ENCODE results near the gene RTP3. TPM values are rescaled to one million over a fixed set of nuclear protein-coding genes. Genes with fewer than 3 reads are reported as not detected.

Gene RTP3
- not detected in 2 replicates for total RNA-seq

DNA sequence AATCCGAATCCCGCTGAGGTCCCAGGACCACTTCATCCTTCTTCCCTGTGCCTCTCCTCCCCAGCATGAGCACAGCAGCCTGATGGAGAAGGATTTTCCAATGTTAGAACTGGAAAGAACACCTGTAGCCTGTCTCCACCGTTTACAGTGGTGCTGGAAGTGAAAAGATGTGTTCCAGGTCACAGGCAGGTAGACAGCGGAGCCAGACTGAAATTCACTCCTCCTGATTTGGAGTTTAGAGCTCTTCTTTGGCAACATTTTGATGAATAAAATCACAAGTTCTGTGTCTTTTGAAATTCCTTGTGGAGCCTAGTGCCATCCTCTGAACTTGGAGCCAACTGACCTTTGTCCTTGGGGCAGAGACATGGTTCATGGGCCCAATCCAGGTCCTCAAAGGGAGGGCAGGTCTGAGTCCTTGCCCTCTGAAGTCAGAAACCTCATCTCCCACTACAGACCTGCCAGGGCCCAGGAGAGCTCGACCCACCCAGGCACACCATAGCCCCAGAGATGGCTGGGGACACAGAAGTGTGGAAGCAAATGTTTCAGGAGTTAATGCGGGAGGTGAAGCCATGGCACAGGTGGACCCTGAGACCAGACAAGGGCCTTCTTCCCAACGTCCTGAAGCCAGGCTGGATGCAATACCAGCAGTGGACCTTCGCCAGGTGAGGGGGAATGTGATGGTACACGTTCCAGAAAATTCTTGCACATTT lies at the start of gene RTP3:
RTP3 (plus strand) TSS at position 421 of the 710 bp plus-strand sequence; CDS start at position 508, 87 bp downstream.

DNA sequence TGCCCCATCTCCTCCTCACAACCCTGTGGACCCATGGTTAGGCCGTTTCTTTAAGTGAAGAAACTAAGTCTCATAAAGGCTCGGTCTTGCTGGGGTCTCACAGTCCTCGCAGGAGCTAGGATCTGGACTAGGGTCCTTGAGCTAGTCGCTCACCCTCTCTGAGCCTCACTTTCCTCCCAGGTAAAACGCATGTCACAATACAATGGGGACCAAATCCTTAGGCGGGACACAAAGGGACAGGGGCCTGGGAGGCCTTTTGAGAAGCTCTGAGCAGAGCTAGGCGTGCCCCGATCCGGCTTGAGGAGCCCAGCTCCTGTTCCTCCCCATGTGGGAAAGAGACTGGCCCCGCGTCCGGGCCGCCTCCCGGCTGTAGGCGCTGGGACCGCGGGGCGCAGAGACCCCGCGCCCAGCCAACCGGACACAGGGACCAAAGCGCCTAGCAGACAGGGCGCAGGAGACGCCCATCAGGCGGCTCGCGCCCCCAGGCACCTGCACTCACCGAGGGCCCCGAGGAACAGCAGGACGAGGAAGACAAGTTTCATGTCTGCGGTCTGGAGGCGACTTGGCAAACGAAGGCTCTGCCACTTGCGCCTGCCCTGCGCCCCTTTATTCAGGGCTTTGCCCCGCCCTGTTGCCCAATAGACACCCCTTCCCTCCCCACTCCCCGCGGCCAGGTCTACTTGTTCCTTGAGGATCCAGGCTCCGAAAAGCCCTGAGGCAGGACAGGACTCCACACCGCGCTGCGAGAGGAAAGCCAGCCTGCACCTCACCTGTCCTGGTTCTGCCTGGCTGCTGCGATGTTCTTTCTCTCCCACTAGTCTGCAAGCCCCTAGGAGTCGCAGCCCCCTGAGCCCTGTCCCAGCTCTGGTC lies 33.2 kb upstream of the RTP3 start, which contains the start of gene LTF:
LTF (minus strand) TSS at position 580 of the 870 bp plus-strand sequence; CDS start at position 542, 38 bp downstream.

Other genes with a start within 250 kb of the RTP3 start
- not detected in 2 replicates for gene CCR2, start 143.9 kb upstream of the RTP3 start, total RNA-seq
- not detected in 2 replicates for gene CCR5, start 127.0 kb upstream of the RTP3 start, total RNA-seq
- 0.33 TPM in 1 of 2 replicates, not detected in the other for gene CCRL2, start 90.7 kb upstream of the RTP3 start, total RNA-seq
- not detected in 2 replicates for gene LTF, start 33.1 kb upstream of the RTP3 start, total RNA-seq
- gene LRRC2, start 68.3 kb downstream of the RTP3 start, total RNA-seq = under 0.01 and 0.16 TPM in 2 replicates
- gene FAM240A, start 114.5 kb downstream of the RTP3 start, total RNA-seq = not detected in 2 replicates
- 3.3 and 7.7 TPM in 2 replicates for gene ALS2CL, start 195.7 kb downstream of the RTP3 start, total RNA-seq
- gene TMIE, start 203.4 kb downstream of the RTP3 start, total RNA-seq = 0.13 TPM in 1 of 2 replicates, not detected in the other
- 0.16 and 0.63 TPM in 2 replicates for gene PRSS50, start 219.9 kb downstream of the RTP3 start, total RNA-seq